AG04449 (cell line): ENCODE results near the gene DGKD.

ENCODE experiments used
- CTCF ChIA-PET: fragments of 350-600 bp; formaldehyde crosslinking; extraction: SDS; loops from one replicate; lab custom pipeline; 2021; ENCODE audit warnings: antibody characterized with exemption; lab: Yijun Ruan, JAX
- POLR2A ChIA-PET: fragments of 400-600, 350-600 bp; formaldehyde crosslinking; extraction: SDS; loops from one replicate; lab custom pipeline; 2020; ENCODE audit warnings: antibody characterized with exemption, inconsistent platforms; lab: Yijun Ruan, JAX
- DNase-seq: peaks from one replicate; pipeline ENCODE4 v3.0.0-alpha.2; 2010; ENCODE audit warnings: low read depth, low spot score
- H3K4me3 ChIP-seq: 2 replicates; pipeline ENCODE4 v1.5.1; 2011; ENCODE audit warnings: low read depth, mild to moderate bottlenecking, control low read depth, low read length
- CTCF ChIP-seq: IDR thresholded peaks from one replicate; pipeline ENCODE4 v1.5.1; 2011; ENCODE audit warnings: mild to moderate bottlenecking, moderate library complexity, low read length, control low read depth, inconsistent platforms; ENCODE audit not compliant: insufficient read depth; ENCODE audit errors: missing control alignments

The DGKD gene

GRCh38 chr2:233361297-233361696, 7.0 kb downstream of the DGKD start:
- no peak for DNase-seq
- no peak for TF ChIP-seq CTCF
- no peak overlapping the region for H3K4me3 ChIP-seq
- POLR2A ChIA-PET, result no interaction called here
- CTCF ChIA-PET, result no interaction called here

GRCh38 chr2:233362742-233363141, 8.4 kb downstream of the DGKD start:
- no peak for TF ChIP-seq CTCF
- no peak for DNase-seq
- CTCF ChIA-PET, result interaction anchor here (1.3 to 1.6 kb wide), 2 partner anchors 9 to 25 kb away, joined by 4 to 9 read pairs; partner anchors contain the start of gene DGKD
- no peak overlapping the region for H3K4me3 ChIP-seq
- POLR2A ChIA-PET, result no interaction called here

- DNase-seq, result no peak
- POLR2A ChIA-PET, result no interaction called here
- TF ChIP-seq CTCF, result no peak
- CTCF ChIA-PET, result interaction anchor here (3.5 kb wide), 1 partner anchor 10 kb away, joined by 22 read pairs; the partner anchor contains the start of gene DGKD
- no peak overlapping the region for H3K4me3 ChIP-seq
Measured at GRCh38 chr2:233363744-233364235, 9.5 kb downstream of the DGKD start.

- no peak for DNase-seq
- POLR2A ChIA-PET, result no interaction called here
- no peak overlapping the region for H3K4me3 ChIP-seq
- CTCF ChIA-PET, result interaction anchor here (2.7 to 3.5 kb wide), 2 partner anchors 9 to 12 kb away, joined by 11 to 22 read pairs; partner anchors contain the start of gene DGKD
- no peak for TF ChIP-seq CTCF
Measured at GRCh38 chr2:233365861-233366520, 11.7 kb downstream of the DGKD start.

- H3K4me3 ChIP-seq, result no peak overlapping the region
- ChIA-PET CTCF (interaction anchor here (2.7 kb wide), 1 partner anchor 11 kb away, joined by 11 read pairs; no protein-coding TSS in a partner anchor), POLR2A (no interaction called here)
- DNase-seq, result no peak
- TF ChIP-seq CTCF, result no peak
Measured at GRCh38 chr2:233367586-233367985, 13.3 kb downstream of the DGKD start.

GRCh38 chr2:233368756-233369155, 14.5 kb downstream of the DGKD start:
- ChIA-PET CTCF (interaction anchor here (1.0 kb wide), 1 partner anchor 15 kb away, joined by 7 read pairs; the partner anchor contains the start of gene DGKD), POLR2A (no interaction called here)
- DNase-seq, result no peak
- no peak overlapping the region for H3K4me3 ChIP-seq
- no peak for TF ChIP-seq CTCF
